Sigmoid colon (tissue), 4 donors: ENCODE data around the gene CTNNBL1.

Experiments used
- CTCF ChIP-seq, 4 experiments: fragments of 450-650 bp in 3 of 4; fragments of 200-600 bp in 1 of 4; IDR thresholded peaks; one replicate each; pipeline ENCODE4 v1.5.1; 2016 to 2019; ENCODE audit warnings: antibody characterized with exemption in 4 of 4, mild to moderate bottlenecking in 3 of 4, moderate library complexity in 2 of 4
- EP300 ChIP-seq, 4 donors: sonication (generic); formaldehyde crosslinking; IDR thresholded peaks; one replicate each; pipeline ENCODE4 v1.6.1; 2017; ENCODE audit warnings: antibody characterized with exemption in 4 of 4
- POLR2A ChIP-seq, 2 donors: fragments of 450-650 bp; IDR thresholded peaks; one replicate each; pipeline ENCODE4 v1.6.1; 2016; ENCODE audit warnings: antibody characterized with exemption in 2 of 2, mild to moderate bottlenecking in 2 of 2, moderate library complexity in 2 of 2
- POLR2AphosphoS5 ChIP-seq, 4 donors: sonication (generic); formaldehyde crosslinking; IDR thresholded peaks; one replicate each; pipeline ENCODE4 v1.6.1; 2017; ENCODE audit warnings: antibody characterized with exemption in 4 of 4

GRCh38 chr20:37866051-37866450 lies 172.2 kb downstream of the CTNNBL1 start:
- no peak for TF ChIP-seq CTCF (IDR thresholded peaks at IDR 0.05)
- no peak for TF ChIP-seq POLR2AphosphoS5 (IDR thresholded peaks at IDR 0.05)
- no peak for TF ChIP-seq POLR2A (IDR thresholded peaks at IDR 0.05)
- TF ChIP-seq EP300 (IDR thresholded peaks at IDR 0.05), result no peak
